ENCODE data around the gene KIF9. TPM values are rescaled to one million over a fixed set of nuclear protein-coding genes. Genes with fewer than 3 reads are reported as not detected.

KIF9 gene
- total RNA-seq, 1 donor from 2014 or later = 2.4 TPM

DNA sequence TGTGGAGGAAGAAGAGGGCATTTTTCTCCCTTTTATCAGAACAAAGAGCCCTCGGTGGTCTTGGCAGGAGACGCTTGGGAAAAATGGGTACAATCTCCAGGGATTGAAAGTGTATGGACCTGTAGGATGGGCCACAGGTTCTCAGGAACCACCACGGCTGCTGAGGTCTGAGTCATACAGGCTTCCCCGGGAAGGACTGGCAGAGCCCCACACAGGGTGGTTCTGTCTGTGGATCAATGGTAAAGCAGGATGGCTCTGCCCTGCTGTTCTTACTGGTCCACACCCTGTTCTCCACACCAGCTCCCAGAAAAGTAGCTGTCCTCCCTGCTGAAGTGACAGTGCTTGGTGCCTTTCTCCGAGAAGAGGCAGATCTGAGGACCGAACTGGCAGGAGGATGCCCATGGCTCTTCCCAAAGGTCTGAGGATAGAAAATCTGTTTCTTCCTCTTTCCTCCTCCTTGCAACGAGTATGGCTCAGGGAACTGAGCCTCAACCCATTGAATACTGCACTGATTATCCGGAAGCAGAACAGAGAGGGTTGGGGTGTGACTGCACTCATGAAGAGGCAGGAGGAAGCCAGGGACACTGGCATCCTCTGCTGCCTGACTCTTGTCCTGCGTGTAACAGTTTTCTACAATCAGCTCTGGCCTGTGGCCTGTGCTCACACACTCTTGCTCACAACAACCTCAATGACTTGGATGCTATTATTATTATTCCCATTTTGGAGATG lies 39.0 kb downstream of the KIF9 start:
- TF ChIP-seq, protein P1, sequence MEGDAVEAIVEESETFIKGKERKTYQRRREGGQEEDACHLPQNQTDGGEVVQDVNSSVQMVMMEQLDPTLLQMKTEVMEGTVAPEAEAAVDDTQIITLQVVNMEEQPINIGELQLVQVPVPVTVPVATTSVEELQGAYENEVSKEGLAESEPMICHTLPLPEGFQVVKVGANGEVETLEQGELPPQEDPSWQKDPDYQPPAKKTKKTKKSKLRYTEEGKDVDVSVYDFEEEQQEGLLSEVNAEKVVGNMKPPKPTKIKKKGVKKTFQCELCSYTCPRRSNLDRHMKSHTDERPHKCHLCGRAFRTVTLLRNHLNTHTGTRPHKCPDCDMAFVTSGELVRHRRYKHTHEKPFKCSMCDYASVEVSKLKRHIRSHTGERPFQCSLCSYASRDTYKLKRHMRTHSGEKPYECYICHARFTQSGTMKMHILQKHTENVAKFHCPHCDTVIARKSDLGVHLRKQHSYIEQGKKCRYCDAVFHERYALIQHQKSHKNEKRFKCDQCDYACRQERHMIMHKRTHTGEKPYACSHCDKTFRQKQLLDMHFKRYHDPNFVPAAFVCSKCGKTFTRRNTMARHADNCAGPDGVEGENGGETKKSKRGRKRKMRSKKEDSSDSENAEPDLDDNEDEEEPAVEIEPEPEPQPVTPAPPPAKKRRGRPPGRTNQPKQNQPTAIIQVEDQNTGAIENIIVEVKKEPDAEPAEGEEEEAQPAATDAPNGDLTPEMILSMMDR (IDR thresholded peaks at IDR 0.05; ENCODE audit: partially characterized antibody, unreplicated experiment) = no peak
- no peak for DNase-seq
- Mint-ChIP-seq H3K4me1 (ENCODE audit: low read depth, unreplicated experiment) (no peaks in the 10 kb centered on the region), H3K36me3 (ENCODE audit: unreplicated experiment) (no peaks in the 10 kb centered on the region), H3K27me3 (ENCODE audit: unreplicated experiment) (no peaks in the 10 kb centered on the region), H3K4me3 (ENCODE audit: unreplicated experiment) (no peak overlapping the region), H3K27ac (ENCODE audit: unreplicated experiment) (no peak overlapping the region), H3K9me3 (ENCODE audit: unreplicated experiment) (no peaks in the 10 kb centered on the region)

DNA sequence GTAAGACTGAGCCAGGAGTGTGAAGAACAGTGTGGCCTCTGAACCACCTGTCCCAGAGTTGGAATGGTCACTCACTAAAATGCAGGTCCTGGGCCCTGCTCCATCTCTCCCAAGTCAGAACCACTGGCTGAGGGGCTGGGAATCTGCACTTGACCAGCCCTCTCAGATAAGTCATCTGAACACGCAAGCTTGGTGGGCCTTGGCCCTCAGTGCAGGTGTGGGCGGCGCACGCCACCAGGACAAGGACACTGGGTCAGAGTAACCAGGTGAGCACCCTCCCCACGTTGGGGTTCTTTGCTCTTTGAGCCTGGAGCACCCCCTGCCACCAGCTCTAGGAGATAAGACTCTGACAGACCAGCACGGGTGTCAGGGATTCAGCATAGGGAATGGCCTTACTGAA lies 42.7 kb downstream of the KIF9 start:
- Mint-ChIP-seq H3K4me1 (ENCODE audit: low read depth, unreplicated experiment) (peaks cover 22% of the 10 kb centered on the region), H3K27me3 (ENCODE audit: unreplicated experiment) (peaks cover 7% of the 10 kb centered on the region), H3K4me3 (ENCODE audit: unreplicated experiment) (no peak overlapping the region), H3K9me3 (ENCODE audit: unreplicated experiment) (peaks cover 6% of the 10 kb centered on the region), H3K27ac (ENCODE audit: unreplicated experiment) (no peak overlapping the region), H3K36me3 (ENCODE audit: unreplicated experiment) (peaks cover 5% of the 10 kb centered on the region)
- TF ChIP-seq, protein P1 (IDR thresholded peaks at IDR 0.05; ENCODE audit: partially characterized antibody, unreplicated experiment) = no peak
- no peak for DNase-seq

DNA sequence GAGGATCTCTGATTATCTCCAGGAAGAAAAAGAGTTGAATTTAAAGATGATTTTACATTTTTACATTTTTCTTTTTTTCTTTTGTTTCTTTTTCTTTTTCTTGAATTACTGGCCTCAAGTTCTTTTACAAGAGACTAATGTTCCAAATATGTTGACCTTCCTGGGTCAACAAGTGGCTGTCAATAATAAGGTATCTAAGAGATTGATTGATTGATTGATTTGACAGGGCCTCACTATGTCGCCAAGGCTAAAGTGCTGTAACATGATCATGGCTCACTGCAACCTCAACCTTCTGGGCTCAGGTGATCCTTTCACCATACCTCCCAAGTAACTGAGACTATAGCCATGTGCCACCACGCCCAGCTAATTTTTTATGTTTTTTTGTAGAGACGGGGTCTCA lies 44.6 kb downstream of the KIF9 start:
- no peak overlapping the region for H3K4me3 Mint-ChIP-seq (ENCODE audit: unreplicated experiment)
- peaks cover 22% of the 10 kb centered on the region for H3K4me1 Mint-ChIP-seq (ENCODE audit: low read depth, unreplicated experiment)
- no peak overlapping the region for H3K27ac Mint-ChIP-seq (ENCODE audit: unreplicated experiment)
- TF ChIP-seq, protein P1 (IDR thresholded peaks at IDR 0.05; ENCODE audit: partially characterized antibody, unreplicated experiment) = no peak
- peaks cover 6% of the 10 kb centered on the region for H3K9me3 Mint-ChIP-seq (ENCODE audit: unreplicated experiment)
- H3K27me3 Mint-ChIP-seq (ENCODE audit: unreplicated experiment) = peaks cover 7% of the 10 kb centered on the region
- DNase-seq = no peak
- peaks cover 5% of the 10 kb centered on the region for H3K36me3 Mint-ChIP-seq (ENCODE audit: unreplicated experiment)

DNA sequence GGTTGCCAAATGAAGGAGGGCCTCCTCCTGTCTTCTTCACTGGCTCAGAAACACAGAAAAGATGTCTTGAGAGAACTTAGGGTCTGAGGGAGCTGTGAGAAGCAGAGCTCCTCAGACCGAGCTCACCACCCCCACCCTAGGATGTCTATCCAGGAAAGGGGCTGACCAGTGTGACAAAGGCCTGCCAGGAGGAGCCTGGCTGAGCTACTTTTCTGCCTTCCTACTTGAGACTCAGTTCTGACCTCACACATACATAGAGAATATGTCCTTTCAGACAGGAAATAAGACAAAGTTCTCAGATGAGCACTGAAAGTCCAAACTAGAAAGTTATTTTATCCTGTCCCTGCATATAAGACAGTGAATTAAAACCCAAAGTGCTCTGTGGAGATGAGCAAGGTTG lies 54.5 kb downstream of the KIF9 start:
- DNase-seq = no peak
- H3K4me1 Mint-ChIP-seq (ENCODE audit: low read depth, unreplicated experiment) = no peaks in the 10 kb centered on the region
- no peaks in the 10 kb centered on the region for H3K27me3 Mint-ChIP-seq (ENCODE audit: unreplicated experiment)
- no peaks in the 10 kb centered on the region for H3K36me3 Mint-ChIP-seq (ENCODE audit: unreplicated experiment)
- H3K9me3 Mint-ChIP-seq (ENCODE audit: unreplicated experiment) = peaks cover 1% of the 10 kb centered on the region
- TF ChIP-seq, protein P1 (IDR thresholded peaks at IDR 0.05; ENCODE audit: partially characterized antibody, unreplicated experiment) = no peak
- H3K4me3 Mint-ChIP-seq (ENCODE audit: unreplicated experiment) = no peak overlapping the region
- H3K27ac Mint-ChIP-seq (ENCODE audit: unreplicated experiment) = no peak overlapping the region

DNA sequence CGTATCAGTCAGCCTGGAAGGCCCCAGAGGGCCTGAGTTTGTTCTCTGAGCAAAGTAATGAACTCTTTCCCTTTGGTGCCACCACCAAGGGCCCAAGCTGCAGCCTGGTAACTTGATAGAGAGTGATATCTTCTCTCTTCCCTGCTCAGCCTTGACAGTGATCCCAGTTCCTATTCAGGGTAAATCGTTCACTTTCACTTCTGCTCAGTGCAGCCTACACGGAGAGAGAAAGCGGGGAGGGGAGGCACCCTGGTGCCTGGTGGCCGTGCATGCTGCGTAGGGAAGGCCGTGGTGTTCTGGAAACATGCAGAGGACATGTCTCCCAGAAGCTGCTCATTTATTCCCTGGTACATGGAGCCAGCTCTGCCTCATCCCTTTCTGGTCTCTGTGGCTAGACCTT lies 54.9 kb downstream of the KIF9 start:
- TF ChIP-seq, protein P1 (IDR thresholded peaks at IDR 0.05; ENCODE audit: partially characterized antibody, unreplicated experiment) = no peak
- Mint-ChIP-seq H3K27ac (ENCODE audit: unreplicated experiment) (no peak overlapping the region), H3K9me3 (ENCODE audit: unreplicated experiment) (peaks cover 1% of the 10 kb centered on the region), H3K36me3 (ENCODE audit: unreplicated experiment) (no peaks in the 10 kb centered on the region), H3K27me3 (ENCODE audit: unreplicated experiment) (no peaks in the 10 kb centered on the region), H3K4me3 (ENCODE audit: unreplicated experiment) (no peak overlapping the region), H3K4me1 (ENCODE audit: low read depth, unreplicated experiment) (no peaks in the 10 kb centered on the region)
- DNase-seq = no peak
